HepG2 (cell line): Measurements from ENCODE around the gene SPSB2. TPM values are rescaled to one million over a fixed set of nuclear protein-coding genes. Genes with fewer than 3 reads are reported as not detected.

Experiments used
- ATAC-seq: fragments of 200-7000 bp; cut with Tn5 transposase; 3 replicates; pipeline ENCODE4 v1.9.1; 2020; ENCODE audit warnings: mild to moderate bottlenecking, moderate library complexity
- BruUV-seq: library from RNA; stranded (reverse); fragments of 400-500 nt; replicated peaks from 2 replicates; lab custom pipeline; 2021; lab: Mats Ljungman, UMichigan
- CTCF ChIA-PET: fragments of 300-600 bp; formaldehyde crosslinking; extraction: SDS; loops from one replicate; lab custom pipeline; 2021; ENCODE audit warnings: low total read pairs, inconsistent platforms, low intra/inter-chr PET ratio; lab: Yijun Ruan, JAX
- POLR2A ChIA-PET: fragments of 350-600 bp; sonication (Branson Sonifier 250); formaldehyde crosslinking; loops from one replicate; lab custom pipeline; 2020; ENCODE audit warnings: antibody characterized with exemption, inconsistent platforms; lab: Yijun Ruan, JAX
- DNase-seq: peaks from one replicate; pipeline ENCODE4 v3.0.0-alpha.2; 2015; ENCODE audit warnings: low spot score
- FAIRE-seq: peaks from 3 replicates; lab custom pipeline; 2011; peaks lifted over from hg19 to GRCh38; lab: Jason Lieb, UNC
- H2AFZ ChIP-seq: one replicate; pipeline ENCODE4 v1.6.1; 2011; ENCODE audit warnings: low read length, inconsistent platforms
- H3K27ac ChIP-seq: fragments of 300-600 bp; 3 replicates; pipeline ENCODE4 v1.8.0; 2011; ENCODE audit warnings: mixed run types, mild to moderate bottlenecking, mixed read lengths, low read length, inconsistent platforms; ENCODE audit not compliant: insufficient read depth; ENCODE audit errors: extremely low read length
- H3K27me3 ChIP-seq, 2 experiments: fragments of 200-600 bp in 1 of 2; 2 replicates in 1 of 2; 3 replicates in 1 of 2; pipeline versions ENCODE4 v1.6.0 to v1.8.0; 2011; ENCODE audit warnings: low read length in 2 of 2, mild to moderate bottlenecking in 2 of 2, moderate library complexity in 2 of 2, inconsistent platforms in 1 of 2; ENCODE audit not compliant: insufficient read depth in 2 of 2, control insufficient read depth in 1 of 2
- H3K36me3 ChIP-seq, 2 experiments: fragments of 200-600 bp in 1 of 2; replicated peaks in 1 of 2; 2 replicates in 1 of 2; 3 replicates in 1 of 2; pipeline versions ENCODE4 v1.5.1 to v1.8.0; 2011; ENCODE audit warnings: low read length in 2 of 2, inconsistent platforms in 1 of 2; ENCODE audit not compliant: insufficient read depth in 2 of 2, control insufficient read depth in 1 of 2
- H3K4me1 ChIP-seq: 2 replicates; pipeline ENCODE4 v1.5.1; 2012; ENCODE audit warnings: low read length, inconsistent platforms; ENCODE audit not compliant: insufficient read depth
- H3K4me2 ChIP-seq: 2 replicates; pipeline ENCODE4 v1.6.0; 2011; ENCODE audit warnings: low read depth, low read length, inconsistent platforms
- H3K4me3 ChIP-seq, 3 experiments: fragments of 200-600 bp in 1 of 3; sonication (generic), shearing (Covaris generic) in 1 of 3; replicated peaks in 1 of 3; 2 replicates each; pipeline ENCODE4 v1.5.1; 2011 to 2016; ENCODE audit warnings: low read length in 3 of 3, inconsistent platforms in 2 of 3, low read depth in 2 of 3, mild to moderate bottlenecking in 2 of 3, control low read depth in 1 of 3, mixed read lengths in 1 of 3; ENCODE audit not compliant: insufficient read depth in 1 of 3
- H3K79me2 ChIP-seq: one replicate; pipeline ENCODE4 v1.6.1; 2011; ENCODE audit warnings: low read length, inconsistent platforms; ENCODE audit not compliant: insufficient read depth
- H3K9ac ChIP-seq: 2 replicates; pipeline ENCODE4 v1.6.0; 2011; ENCODE audit warnings: mild to moderate bottlenecking, low read depth, low read length, inconsistent platforms; ENCODE audit not compliant: insufficient read depth
- H3K9me3 ChIP-seq: 2 replicates; pipeline ENCODE4 v1.5.1; 2012; ENCODE audit warnings: mild to moderate bottlenecking, low read length
- H4K20me1 ChIP-seq: 2 replicates; pipeline ENCODE4 v1.6.0; 2011; ENCODE audit warnings: inconsistent platforms, mild to moderate bottlenecking, low read length, moderate library complexity; ENCODE audit not compliant: insufficient read depth
- AKAP8 ChIP-seq: sonication (generic); formaldehyde crosslinking; IDR thresholded peaks from 2 replicates; pipeline ENCODE4 v1.5.1; 2020; ENCODE audit warnings: mild to moderate bottlenecking, missing genetic modification reagents
- ARID4A ChIP-seq: sonication (generic); formaldehyde crosslinking; IDR thresholded peaks from 2 replicates; pipeline ENCODE4 v1.5.0; 2020; ENCODE audit warnings: mild to moderate bottlenecking, missing genetic modification reagents, borderline replicate concordance
- ATF7 ChIP-seq, 2 experiments: fragments of 450-650 bp in 1 of 2; sonication (generic) in 1 of 2; formaldehyde crosslinking in 1 of 2; IDR thresholded peaks; 2 replicates each; pipeline versions ENCODE4 v1.4.0 to v1.6.1; 2016 to 2020; ENCODE audit warnings: antibody characterized with exemption in 1 of 2, mild to moderate bottlenecking in 1 of 2, missing genetic modification reagents in 1 of 2
- NR2F6 ChIP-seq, 2 experiments: IDR thresholded peaks; 2 replicates each; pipeline ENCODE4 v1.6.1; 2016; ENCODE audit warnings: antibody characterized with exemption in 1 of 2, mild to moderate bottlenecking in 1 of 2
- POLR2G ChIP-seq: fragments of 200-400 bp; formaldehyde crosslinking; IDR thresholded peaks from 2 replicates; pipeline ENCODE4 v1.6.1; 2018; ENCODE audit warnings: mild to moderate bottlenecking, low read depth, low read length, moderate library complexity
- SAP130 ChIP-seq: IDR thresholded peaks from 2 replicates; pipeline ENCODE4 v1.6.1; 2016; ENCODE audit warnings: low read depth
- SIN3A ChIP-seq: IDR thresholded peaks from 2 replicates; pipeline ENCODE4 v1.6.1; 2011; ENCODE audit warnings: low read depth, mild to moderate bottlenecking, control low read depth, low read length, borderline replicate concordance
- SNAPC2 ChIP-seq: sonication (generic); formaldehyde crosslinking; IDR thresholded peaks from 2 replicates; pipeline ENCODE4 v1.8.1; 2022; ENCODE audit warnings: mild to moderate bottlenecking, missing genetic modification reagents
- THAP7 ChIP-seq: sonication (generic); formaldehyde crosslinking; IDR thresholded peaks from 2 replicates; pipeline ENCODE4 v1.8.1; 2023; ENCODE audit warnings: mild to moderate bottlenecking, missing genetic modification reagents
- ZNF121 ChIP-seq: sonication (generic); formaldehyde crosslinking; IDR thresholded peaks from 2 replicates; pipeline ENCODE4 v1.5.0; 2020; ENCODE audit warnings: mild to moderate bottlenecking, missing genetic modification reagents
- ZNF205 ChIP-seq: IDR thresholded peaks from 2 replicates; pipeline ENCODE4 v1.6.1; 2018; ENCODE audit warnings: missing biosample characterization, missing genetic modification reagents
- ZNF326 ChIP-seq: sonication (generic); formaldehyde crosslinking; IDR thresholded peaks from 2 replicates; pipeline ENCODE4 v1.4.0; 2020; ENCODE audit warnings: missing genetic modification reagents, borderline replicate concordance
- ZNF577 ChIP-seq: sonication (generic); formaldehyde crosslinking; IDR thresholded peaks from 2 replicates; pipeline ENCODE4 v1.4.0; 2020; ENCODE audit warnings: mild to moderate bottlenecking, low read depth, missing genetic modification reagents, borderline replicate concordance
- ZNF704 ChIP-seq: sonication (generic); formaldehyde crosslinking; IDR thresholded peaks from 2 replicates; pipeline ENCODE4 v1.8.1; 2023; ENCODE audit warnings: mild to moderate bottlenecking, inconsistent platforms, moderate library complexity, missing genetic modification reagents, borderline replicate concordance
- ZNF792 ChIP-seq: IDR thresholded peaks from 2 replicates; pipeline ENCODE4 v1.6.1; 2016
- WGBS: methylation state at CpG from one replicate; pipeline ENCODE4 v1.1.6; 2017; ENCODE audit warnings: low lambda C conversion rate; 5-methylcytosine and 5-hydroxymethylcytosine counted together
- in situ Hi-C: cut with HindIII; loops from 2 replicates; pipeline ENCODE4 v1.10.0; 2017; ENCODE audit warnings: low pct_unique_long_range_greater_than_20kb; ENCODE audit not compliant: extremely low pct_ligation_motif_present
- intact Hi-C: fragments of 100-400 bp; cut with micrococcal nuclease; formaldehyde crosslinking; loops from one replicate; pipeline ENCODE4 v1.10.0; 2022; ENCODE audit not compliant: unreplicated experiment
- polyA plus RNA-seq, 8 experiments: library from polyadenylated mRNA; depleted of rRNA in 3 of 8; stranded (reverse) in 7 of 8; unstranded in 1 of 8; fragments of >200 nt; fragmentation: Illumina TruSeq in 4 of 8; extraction: Trizol in 4 of 8; gene quantifications; 2 replicates each; pipeline versions ENCODE4 v1.2.1 to v1.2.3, GENCODE V29; 2011 to 2016; ENCODE audit warnings: low read depth in 4 of 8, missing spikeins in 1 of 8, mixed read lengths in 1 of 8; ENCODE audit not compliant: insufficient read depth in 1 of 8
- total RNA-seq, 5 experiments: library from RNA; depleted of rRNA; stranded (reverse); fragments of >200 nt; fragmentation: Illumina TruSeq; extraction: Trizol; gene quantifications; 2 replicates each; pipeline ENCODE4 v1.2.3, GENCODE V29; 2016; ENCODE audit warnings: low read depth in 1 of 5

The SPSB2 gene
- total and polyA plus RNA-seq, 2 of the 13 experiments (the other 11 are each of a cell fraction or from before 2014, with no cell fraction given), result 2.0 to 6.2 TPM

GRCh38 chr12:6868211-6869048 is 4.7 kb downstream of the SPSB2 start:
- no peak overlapping the region for H2AFZ ChIP-seq
- FAIRE-seq (peak; percentile 32), DNase-seq (no peak), ATAC-seq (no peak)
- peak overlapping the region; percentile 95 for H3K9ac ChIP-seq
- H3K4me1 ChIP-seq, result peaks cover 45% of the 10 kb centered on the region
- peak overlapping the region; percentile 93 for H3K4me2 ChIP-seq
- no peaks in the 10 kb centered on the region for H3K9me3 ChIP-seq
- H3K27ac ChIP-seq, result peak overlapping the region; percentile 87
- peaks cover 29% of the 10 kb centered on the region for H3K79me2 ChIP-seq
- peaks cover 12 to 27% of the 10 kb centered on the region in 2 experiments for H3K36me3 ChIP-seq
- intact Hi-C loops, result loop anchor here (1.0 to 2.0 kb wide), 2 partner anchors 16 to 23 kb away; partner anchors contain the start of gene USP5
- peaks cover 44% of the 10 kb centered on the region for H4K20me1 ChIP-seq
- POLR2A ChIA-PET, result interaction anchor here (0.5 to 6.0 kb wide), 19 partner anchors 12 to 1039 kb away, joined by 3 to 132 read pairs (median 11); partner anchors contain the start of genes C12orf57, CDCA3, ENO2 and RNU7-1
- CTCF ChIA-PET, result interaction anchor here (0.7 to 1.4 kb wide), 6 partner anchors 56 to 97 kb away, joined by 3 to 14 read pairs (median 4); no protein-coding TSS in a partner anchor
- BruUV-seq, result TSS peak; percentile 51
- WGBS, result 7% methylated on average over 17 of the region's 22 CpGs
- in situ Hi-C loops, result no loop called here
- H3K4me3 ChIP-seq, result peak overlapping the region; percentile 88 to 96 (median 92)
- H3K27me3 ChIP-seq, result no peaks in the 10 kb centered on the region; a peak in 1 of 5 replicates
- TF ChIP-seq POLR2G (0 out of 2 replicates have a peak, but pooled peaks have one; percentile 16), AKAP8 (CRISPR knock-in tag) (peak; percentile 79), ZNF326 (CRISPR knock-in tag) (no peak), THAP7 (CRISPR knock-in tag) (no peak), ATF7 (IDR thresholded peaks at IDR 0.05) (no peak), ATF7 (CRISPR knock-in tag; IDR thresholded peaks at IDR 0.05) (0 out of 2 replicates have a peak, but pooled peaks have one; percentile 31), ARID4A (CRISPR knock-in tag) (no peak; the same call in 1 of the 2 replicates), ZNF792 (CRISPR knock-in tag) (0 out of 2 replicates have a peak, but pooled peaks have one; percentile 6), ZNF704 (CRISPR knock-in tag) (0 out of 2 replicates have a peak, but pooled peaks have one; percentile 11), SAP130 (CRISPR knock-in tag) (peak; percentile 1; the same call in 1 of the 2 replicates), SNAPC2 (CRISPR knock-in tag) (no peak), NR2F6 (IDR thresholded peaks at IDR 0.05) (no peak), NR2F6 (CRISPR knock-in tag; IDR thresholded peaks at IDR 0.05) (no peak), ZNF121 (CRISPR knock-in tag) (no peak), ZNF205 (CRISPR knock-in tag) (0 out of 2 replicates have a peak, but pooled peaks have one; percentile 4), SIN3A (no peak), ZNF577 (CRISPR knock-in tag) (no peak)
